Jurkat, Clone E6-1 (cell line): Measurements from ENCODE around the gene SHB.

Experiments
- DNase-seq: peaks from one replicate; pipeline ENCODE4 v3.0.0-alpha.2; 2011; ENCODE audit warnings: low read depth, low spot score
- H3K4me3 ChIP-seq: 2 replicates; pipeline ENCODE4 v1.5.1; 2011; ENCODE audit warnings: mild to moderate bottlenecking, low read length, control low read depth, moderate library complexity

SHB gene

GRCh38 chr9:37935096-37935495 lies 133.9 kb downstream of the SHB start:
- no peak overlapping the region for H3K4me3 ChIP-seq
- DNase-seq: no peak

GRCh38 chr9:37931592-37931991 lies 137.4 kb downstream of the SHB start:
- no peak overlapping the region for H3K4me3 ChIP-seq
- no peak for DNase-seq

- no peak for DNase-seq
- no peak overlapping the region for H3K4me3 ChIP-seq
Measured at GRCh38 chr9:37929441-37929895, 139.6 kb downstream of the SHB start.

- H3K4me3 ChIP-seq: no peak overlapping the region
- DNase-seq: no peak
Measured at GRCh38 chr9:37928552-37929430, 140.2 kb downstream of the SHB start.

- H3K4me3 ChIP-seq: no peak overlapping the region
- no peak for DNase-seq
Measured at GRCh38 chr9:37927601-37928551, 141.2 kb downstream of the SHB start.

GRCh38 chr9:37927132-37927531 lies 141.9 kb downstream of the SHB start:
- H3K4me3 ChIP-seq: no peak overlapping the region

GRCh38 chr9:37926737-37927118 lies 142.3 kb downstream of the SHB start:
- H3K4me3 ChIP-seq: no peak overlapping the region
- DNase-seq: no peak

More at GRCh38 chr9:37927132-37927531, 141.9 kb downstream of the SHB start:
- DNase-seq: peak; percentile 80

GRCh38 chr9:37925786-37926736 lies 143.0 kb downstream of the SHB start:
- H3K4me3 ChIP-seq: no peak overlapping the region
- no peak for DNase-seq

GRCh38 chr9:37925006-37925405 lies 144.0 kb downstream of the SHB start:
- DNase-seq: no peak
- no peak overlapping the region for H3K4me3 ChIP-seq

- DNase-seq: no peak
- H3K4me3 ChIP-seq: no peak overlapping the region
Measured at GRCh38 chr9:37924538-37924937, 144.5 kb downstream of the SHB start.

GRCh38 chr9:37923796-37924427 lies 145.1 kb downstream of the SHB start:
- no peak overlapping the region for H3K4me3 ChIP-seq
- DNase-seq: no peak

GRCh38 chr9:37923118-37923795 lies 145.8 kb downstream of the SHB start:
- DNase-seq: no peak
- no peak overlapping the region for H3K4me3 ChIP-seq

- DNase-seq: no peak
- H3K4me3 ChIP-seq: no peak overlapping the region
Measured at GRCh38 chr9:37922363-37923117, 146.5 kb downstream of the SHB start.

- no peak for DNase-seq
- H3K4me3 ChIP-seq: no peak overlapping the region
Measured at GRCh38 chr9:37921546-37922300, 147.3 kb downstream of the SHB start.

GRCh38 chr9:37921168-37921510 lies 147.9 kb downstream of the SHB start:
- H3K4me3 ChIP-seq: no peak overlapping the region
- DNase-seq: no peak

- H3K4me3 ChIP-seq: no peak overlapping the region
Measured at GRCh38 chr9:37920471-37921167, 148.4 kb downstream of the SHB start.

More at GRCh38 chr9:37920471-37921167, 148.4 kb downstream of the SHB start:
- no peak for DNase-seq
